NCI-H69 (cell line): ENCODE data around the gene HK3.
"Not testable (repeated sequence)": the region's sequence is repeated elsewhere in the genome, so short reads cannot be mapped to it uniquely, and the experiment has no call there.

Experiments used
- DNase-seq: peaks from one replicate; lab custom pipeline; 2025; lab: John Stamatoyannopoulos, UW

The HK3 gene

DNA sequence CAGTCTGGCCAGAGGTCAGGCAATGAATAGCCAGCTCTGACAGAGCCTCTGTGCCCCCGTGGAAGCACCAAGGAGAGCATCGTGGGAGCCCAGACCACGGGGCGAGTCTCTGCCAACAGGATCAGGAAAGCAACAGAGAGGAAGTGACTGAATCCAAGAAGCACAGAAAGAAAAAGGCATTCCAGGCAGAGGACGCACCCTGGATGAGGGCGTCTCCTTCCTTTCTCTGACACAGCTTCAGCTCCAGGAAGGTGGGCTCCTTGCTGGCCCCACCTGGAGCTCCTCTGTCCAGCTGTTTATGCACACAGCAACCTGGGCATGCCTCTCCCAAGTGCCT lies 16.6 kb downstream of the HK3 start:
- no peak for DNase-seq

DNA sequence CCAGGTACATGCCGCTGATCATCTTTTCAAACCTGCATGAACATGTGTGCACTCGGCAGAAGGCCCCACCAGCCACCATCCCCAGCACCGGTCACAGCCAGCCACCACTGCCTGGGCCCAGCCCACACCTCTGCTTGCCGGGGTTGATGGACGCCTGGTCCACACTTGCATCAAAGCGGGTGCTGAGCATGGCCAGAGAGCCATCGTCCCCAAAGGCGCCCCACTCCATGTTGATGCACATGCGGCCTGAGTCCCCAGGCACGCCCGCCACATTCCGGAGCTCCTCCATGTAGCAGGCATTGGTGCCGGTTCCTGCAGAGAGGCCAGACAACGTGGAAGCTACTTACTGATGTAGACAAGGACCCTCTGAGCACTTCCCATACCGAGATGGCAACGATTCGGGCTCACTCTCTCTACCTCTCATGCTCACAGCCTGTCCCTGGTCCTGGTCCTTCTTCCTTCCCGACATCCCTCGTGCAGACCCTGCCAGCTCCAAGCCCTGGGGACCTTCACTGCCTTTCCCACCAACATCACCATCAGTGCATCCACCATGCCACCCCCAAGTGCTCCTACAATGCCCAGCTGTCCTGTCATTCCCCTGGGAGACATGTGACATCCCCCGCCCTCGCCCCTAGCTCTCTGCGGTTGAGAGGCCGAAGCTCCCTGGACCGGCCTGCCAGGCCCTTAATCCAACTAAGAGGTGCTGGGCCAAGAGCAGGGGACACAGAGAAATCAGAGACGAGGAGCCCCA lies 17.2 kb downstream of the HK3 start:
- no peak for DNase-seq

DNA sequence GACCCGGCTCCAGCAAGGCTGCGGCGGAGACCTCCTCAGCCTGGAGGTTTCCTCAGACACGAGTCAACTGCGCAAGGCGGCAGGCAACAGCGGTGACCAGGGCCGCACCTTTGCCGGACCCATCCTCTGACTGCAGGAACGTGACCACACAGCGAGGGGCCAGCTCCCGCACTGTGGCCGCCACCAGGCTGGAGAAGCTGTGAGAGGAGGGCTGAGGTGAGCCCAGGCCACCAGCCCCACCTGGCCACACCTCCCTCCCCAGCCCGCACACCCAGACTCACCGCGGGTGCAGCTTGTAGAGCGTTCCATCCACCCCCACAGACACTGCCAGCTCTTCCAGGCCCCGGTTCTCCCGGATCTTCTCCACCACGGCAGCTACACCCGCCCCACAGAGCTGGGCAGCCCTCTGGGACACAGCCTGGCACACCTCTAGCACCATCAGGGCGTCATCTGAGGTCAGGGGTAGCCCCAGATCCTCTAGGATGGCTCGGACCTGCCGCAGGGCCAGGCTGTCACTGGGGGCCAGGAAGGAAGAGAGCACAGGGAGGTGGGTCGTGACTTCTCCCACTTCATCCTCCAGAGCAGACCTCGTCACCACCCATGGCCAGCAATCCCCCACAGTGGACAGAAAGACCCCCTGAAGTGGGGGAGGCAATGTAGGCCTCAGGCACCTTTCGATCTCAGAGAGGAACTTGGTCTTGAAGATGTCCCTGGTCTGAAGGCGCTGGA lies 18.0 kb downstream of the HK3 start:
- no peak for DNase-seq

DNA sequence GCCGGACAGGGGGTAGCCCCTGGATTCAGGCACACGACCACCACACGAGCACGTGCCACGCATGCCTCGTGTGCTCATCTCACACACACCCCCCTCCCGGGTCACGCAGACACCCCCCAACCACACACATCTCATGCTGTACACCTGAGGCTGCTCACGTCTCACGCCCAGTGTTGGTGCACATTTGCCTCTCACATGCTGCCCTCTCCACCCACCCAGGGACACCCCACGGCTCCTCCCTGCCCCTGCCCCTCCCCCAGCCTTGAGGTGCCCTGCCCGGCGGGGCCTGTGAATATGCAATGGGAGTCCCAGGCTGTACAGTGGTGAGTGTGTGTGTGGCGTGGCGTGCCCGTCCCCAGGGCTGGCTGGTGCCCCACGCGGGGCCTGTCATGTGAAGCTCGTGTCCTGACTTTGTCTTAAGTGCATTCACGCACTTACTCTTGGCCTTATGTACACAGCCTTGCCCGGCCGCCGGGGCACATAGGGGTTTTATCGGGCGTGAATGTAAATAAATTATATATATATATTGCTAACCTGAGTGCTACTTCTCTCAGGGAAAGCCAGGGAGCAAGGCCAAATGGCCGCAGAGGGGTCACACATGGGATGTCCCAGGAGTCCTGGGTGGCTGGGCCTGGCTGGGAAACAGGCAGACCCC lies 18.7 kb downstream of the HK3 start:
- no peak for DNase-seq

DNA sequence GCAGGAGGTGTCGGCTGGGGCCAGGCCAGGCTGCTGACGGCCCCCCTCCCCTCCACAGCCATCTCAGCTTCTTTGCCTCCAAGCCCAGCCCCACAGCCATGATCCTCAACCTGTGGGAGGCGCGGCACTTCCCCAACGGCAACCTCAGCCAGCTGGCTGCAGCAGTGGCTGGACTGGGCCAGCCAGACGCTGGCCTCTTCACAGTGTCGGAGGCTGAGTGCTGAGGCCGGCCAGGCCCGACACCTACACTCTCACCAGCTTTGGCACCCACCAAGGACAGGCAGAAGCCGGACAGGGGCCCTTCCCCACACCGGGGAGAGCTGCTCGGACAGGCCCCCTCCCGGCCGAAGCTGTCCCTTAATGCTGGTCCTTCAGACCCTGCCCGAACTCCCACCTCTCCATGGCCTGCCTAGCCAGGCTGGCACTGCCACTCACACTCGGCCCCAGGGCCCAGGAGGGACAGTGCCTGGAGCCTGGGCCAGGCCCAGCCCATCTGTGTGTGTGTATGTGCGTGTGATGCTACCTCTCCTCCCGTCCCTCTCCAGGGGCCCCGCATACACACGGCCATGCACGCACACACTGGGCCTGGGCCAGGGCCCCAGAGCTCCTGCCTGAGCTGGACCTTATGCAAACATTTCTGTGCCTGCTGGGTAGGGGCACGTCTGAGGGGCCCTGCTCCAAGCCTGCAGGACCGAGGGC lies 19.3 kb downstream of the HK3 start:
- DNase-seq = no peak

DNA sequence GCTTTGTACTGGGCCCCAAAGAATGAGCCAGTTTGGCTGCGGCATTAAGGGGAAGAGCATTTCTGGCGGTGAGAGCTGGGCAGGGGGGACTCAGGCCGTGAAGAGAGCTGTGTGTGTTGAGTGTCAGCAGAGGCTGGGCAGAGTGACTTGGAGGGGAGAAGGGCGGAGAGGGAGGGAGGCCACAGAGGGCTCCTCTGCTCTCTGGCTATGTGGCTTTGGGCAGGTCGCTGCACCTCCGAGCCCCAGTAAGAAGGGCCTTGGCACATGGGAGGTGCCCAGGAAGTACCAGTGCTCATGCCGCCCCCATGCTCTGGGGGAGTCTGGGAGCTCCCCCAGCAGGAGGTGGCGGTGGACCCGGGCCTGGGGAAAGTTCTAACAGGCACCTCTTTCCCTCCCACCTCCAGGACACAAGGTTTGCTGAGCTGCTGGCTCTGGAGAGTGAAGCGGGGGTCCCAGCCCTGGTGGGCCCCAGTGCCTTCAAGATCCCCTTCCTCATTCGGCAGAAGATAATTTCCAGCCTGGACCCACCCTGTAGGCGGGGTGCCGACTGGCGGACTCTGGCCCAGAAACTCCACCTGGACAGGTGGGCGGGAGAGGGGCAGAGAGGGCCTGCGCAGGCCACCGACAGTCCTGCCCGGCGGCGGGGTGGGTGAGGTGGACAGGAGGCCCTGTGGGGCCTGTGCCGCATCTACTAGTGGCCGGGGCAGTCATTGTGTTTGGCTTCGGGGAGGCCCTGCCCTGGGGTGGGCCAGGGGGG lies 20.1 kb downstream of the HK3 start:
- no peak for DNase-seq

DNA sequence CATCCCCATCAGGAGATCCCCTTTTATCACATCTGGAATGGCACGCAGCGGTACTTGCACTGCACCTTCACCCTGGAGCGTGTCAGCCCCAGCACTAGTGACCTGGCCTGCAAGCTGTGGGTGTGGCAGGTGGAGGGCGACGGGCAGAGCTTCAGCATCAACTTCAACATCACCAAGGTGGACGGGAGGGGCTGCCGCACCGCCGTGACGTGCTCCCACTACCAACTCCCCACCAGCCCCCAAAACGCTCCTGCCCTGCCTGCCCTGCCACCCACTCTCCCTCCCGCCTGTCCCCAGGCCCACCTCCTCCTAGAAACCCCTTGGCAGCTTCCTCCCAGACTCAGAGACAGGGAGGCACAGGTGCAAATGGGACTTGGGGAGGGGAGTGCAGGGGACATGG lies 20.7 kb downstream of the HK3 start:
- no peak for DNase-seq

DNA sequence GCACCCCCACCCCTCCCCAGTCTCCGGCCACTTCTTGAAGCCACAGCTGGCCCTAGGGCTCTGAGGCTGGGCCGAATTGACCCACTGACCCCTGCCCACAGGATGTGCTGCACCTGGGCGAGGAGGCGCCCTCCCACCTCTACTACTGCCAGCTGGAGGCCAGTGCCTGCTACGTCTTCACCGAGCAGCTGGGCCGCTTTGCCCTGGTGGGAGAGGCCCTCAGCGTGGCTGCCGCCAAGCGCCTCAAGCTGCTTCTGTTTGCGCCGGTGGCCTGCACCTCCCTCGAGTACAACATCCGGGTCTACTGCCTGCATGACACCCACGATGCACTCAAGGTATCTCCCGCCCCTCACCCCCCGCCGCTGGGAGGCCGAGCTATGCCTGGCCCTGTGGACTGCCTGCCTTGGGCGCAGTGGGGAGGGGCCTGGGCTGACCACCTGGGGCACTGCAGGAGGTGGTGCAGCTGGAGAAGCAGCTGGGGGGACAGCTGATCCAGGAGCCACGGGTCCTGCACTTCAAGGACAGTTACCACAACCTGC lies 21.3 kb downstream of the HK3 start:
- DNase-seq = peak; percentile 36

DNA sequence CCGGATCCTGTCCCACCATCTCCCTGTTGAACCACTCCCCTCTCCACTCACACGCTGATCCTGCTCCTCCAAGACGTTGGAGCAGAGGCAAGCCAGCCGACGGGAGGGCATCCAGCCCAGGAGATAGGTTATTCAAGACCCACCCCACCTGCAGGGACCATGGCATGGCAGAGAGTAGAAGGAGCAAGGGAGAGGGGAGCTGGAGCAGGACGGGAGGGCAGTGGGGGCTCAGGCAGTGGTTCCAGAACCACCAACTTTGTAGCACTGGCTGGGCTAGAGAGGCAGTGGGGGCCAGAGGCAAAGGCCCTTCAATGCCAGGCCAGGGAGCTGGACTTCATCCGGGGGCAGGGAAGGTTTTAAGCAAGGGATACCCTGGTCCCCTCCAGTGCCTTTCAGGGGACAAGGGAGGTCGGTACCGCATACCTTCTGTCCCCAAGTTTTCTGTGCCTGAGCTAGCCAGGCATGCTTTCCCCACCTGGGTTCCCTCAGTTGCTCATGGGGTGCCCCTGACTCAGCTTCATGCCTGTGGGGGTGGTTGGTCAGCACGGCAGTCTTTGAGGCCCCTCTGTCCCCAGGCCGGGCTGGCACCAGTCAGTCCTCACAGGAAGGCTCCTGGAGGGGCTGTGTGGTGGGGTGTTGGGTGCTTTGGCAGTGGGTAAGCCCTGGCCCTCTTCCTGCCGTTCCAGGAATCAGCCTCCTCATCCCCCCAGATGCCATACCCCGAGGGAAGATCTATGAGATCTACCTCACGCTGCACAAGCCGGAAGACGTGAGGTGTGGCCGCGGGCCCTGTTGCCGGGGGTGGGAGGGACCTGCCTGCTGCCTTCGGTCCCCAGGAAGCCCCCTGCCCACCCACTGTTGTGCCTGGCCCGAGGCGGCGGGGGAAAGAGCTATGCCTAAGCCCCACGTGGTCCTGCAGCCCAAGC lies 22.4 kb downstream of the HK3 start:
- no peak for DNase-seq

DNA sequence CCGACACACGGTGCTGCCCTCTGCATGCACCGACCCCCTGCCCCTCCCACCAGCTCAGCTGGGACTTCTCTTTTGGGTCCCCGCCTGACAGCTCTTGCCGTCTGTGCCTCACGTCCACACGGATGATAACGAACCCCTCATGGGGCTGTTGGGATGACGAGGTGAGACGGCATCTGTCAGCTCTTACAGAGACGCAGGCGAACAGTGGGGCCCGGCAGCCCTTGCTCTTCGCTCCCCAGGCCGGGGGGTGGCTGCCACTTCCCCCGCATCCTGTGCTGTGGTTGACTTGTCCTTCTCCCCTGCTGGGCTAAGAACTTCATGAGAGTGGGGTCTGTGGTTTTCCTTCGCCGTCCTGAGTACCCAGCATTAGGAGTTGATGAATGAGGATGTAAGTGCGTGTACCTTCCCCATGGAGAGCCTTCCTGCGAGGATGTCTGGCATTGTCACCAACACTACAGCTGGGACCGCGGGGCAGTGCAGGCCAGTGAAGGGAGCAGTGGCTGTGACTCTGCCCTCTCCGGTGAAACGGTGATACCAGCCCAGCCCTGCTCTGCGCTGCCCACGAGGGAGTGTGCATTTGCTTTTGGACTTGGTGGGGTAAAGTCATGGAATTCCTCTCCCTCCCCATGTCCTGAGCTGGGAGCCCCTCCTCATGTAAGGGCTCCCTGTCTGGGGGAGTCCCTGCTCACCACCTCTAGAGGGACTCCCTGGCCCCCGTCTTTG lies 23.2 kb downstream of the HK3 start:
- DNase-seq = no peak

DNA sequence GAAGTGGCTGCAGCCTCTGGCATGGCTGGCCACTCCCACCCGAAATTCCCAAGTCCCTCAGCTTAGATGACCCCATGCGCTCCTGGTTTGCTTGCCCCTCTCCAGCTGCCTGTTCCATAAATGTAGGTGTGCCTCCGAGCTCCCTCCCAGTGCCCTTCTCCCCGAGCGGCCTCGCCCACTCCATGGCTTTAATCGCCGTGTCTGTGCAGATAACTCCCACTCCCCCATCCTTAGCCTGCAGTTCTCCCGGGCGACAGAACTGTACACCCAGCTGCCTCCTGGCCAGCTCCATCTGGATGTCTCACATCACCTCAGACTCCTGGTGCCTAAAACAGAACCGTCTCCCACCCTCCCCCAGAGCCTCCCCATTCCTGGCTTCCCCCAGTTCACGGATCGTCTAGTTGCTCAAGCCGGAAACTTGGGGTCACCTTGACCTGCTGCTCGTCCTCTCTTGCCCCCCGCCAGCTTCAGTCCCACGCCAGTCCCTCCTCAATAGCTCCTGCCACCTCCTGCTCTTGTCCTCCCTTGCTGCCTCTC lies 24.1 kb downstream of the HK3 start:
- no peak for DNase-seq

DNA sequence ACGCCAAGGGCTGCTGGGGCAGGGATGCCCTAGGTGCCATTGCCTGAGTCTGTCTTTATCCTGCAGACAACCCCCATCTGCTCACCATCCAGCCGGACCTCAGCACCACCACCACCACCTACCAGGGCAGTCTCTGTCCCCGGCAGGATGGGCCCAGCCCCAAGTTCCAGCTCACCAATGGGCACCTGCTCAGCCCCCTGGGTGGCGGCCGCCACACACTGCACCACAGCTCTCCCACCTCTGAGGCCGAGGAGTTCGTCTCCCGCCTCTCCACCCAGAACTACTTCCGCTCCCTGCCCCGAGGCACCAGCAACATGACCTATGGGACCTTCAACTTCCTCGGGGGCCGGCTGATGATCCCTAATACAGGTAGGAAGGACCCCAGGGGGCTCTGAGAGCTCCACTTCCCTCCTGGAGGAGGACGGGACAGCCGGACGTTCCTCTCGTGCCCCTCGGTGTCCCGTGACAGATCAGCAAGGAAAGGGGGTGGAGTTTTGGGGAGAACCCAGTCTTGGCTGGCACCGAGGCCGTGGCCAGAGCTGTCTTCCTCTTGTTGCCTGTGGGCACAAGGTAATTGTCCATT lies 24.9 kb downstream of the HK3 start:
- DNase-seq = no peak

DNA sequence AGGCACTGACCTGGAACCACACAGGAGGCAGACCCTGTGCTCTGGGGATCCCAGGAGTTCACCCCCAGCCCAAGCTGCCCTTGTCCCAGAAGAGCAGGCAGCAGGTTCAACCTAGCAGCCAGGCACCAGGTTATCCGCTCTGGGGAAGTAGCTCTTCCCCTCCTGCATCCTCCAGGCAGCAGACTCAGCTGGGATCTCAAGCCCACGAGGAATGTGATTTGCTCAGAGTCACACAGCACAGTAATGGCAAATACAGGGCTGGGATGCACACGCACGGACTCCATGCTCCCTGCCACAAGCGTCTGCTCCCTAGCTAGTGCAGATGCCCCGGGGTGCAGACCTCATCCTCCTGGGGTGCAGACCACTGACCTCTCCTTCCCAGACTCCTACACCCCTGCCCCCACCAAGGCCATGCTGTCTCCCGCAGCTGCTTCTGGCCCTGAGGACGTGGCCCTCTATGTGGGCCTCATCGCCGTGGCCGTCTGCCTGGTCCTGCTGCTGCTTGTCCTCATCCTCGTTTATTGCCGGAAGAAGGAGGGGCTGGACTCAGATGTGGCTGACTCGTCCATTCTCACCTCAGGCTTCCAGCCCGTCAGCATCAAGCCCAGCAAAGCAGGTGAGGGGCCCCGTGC lies 25.5 kb downstream of the HK3 start:
- peak; percentile 22 for DNase-seq

DNA sequence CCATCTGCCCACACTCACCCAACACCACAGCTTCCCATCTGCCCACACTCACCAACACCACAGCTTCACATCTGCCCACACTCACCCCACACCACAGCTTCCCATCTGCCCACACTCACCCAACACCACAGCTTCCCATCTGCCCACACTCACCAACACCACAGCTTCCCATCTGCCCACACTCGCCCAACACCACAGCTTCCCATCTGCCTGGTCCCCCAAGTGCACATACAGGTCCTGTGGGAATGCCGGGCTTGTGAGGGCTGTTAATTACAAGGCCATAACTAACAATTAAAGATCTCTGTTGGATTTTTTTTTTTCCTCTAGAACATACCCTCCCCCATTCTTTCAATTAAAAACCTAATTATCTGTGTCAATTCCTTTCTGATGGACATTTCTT lies 26.1 kb downstream of the HK3 start:
- peak; percentile 87 for DNase-seq

DNA sequence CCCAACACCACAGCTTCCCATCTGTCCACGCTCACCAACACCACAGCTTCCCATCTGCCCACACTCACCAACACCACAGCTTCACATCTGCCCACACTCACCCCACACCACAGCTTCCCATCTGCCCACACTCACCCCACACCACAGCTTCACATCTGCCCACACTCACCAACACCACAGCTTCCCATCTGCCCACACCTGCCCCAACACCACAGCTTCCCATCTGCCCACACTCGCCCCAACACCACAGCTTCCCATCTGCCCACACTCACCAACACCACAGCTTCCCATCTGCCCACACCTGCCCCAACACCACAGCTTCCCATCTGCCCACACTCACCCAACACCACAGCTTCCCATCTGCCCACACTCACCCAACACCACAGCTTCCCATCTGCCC lies 26.6 kb downstream of the HK3 start:
- DNase-seq = not testable (repeated sequence)

DNA sequence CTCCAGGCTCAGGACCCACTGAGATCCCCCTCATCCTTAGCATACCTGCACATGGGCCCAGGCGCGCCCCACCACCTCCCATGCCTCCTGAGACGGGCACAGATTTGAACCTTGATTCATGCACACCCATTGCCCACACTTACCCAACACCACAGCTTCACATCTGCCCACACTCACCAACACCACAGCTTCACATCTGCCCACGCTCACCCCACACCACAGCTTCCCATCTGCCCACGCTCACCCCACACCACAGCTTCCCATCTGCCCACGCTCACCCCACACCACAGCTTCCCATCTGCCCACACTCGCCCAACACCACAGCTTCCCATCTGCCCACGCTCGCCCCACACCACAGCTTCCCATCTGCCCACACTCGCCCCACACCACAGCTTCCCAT lies 28.5 kb downstream of the HK3 start:
- not testable (repeated sequence) for DNase-seq

DNA sequence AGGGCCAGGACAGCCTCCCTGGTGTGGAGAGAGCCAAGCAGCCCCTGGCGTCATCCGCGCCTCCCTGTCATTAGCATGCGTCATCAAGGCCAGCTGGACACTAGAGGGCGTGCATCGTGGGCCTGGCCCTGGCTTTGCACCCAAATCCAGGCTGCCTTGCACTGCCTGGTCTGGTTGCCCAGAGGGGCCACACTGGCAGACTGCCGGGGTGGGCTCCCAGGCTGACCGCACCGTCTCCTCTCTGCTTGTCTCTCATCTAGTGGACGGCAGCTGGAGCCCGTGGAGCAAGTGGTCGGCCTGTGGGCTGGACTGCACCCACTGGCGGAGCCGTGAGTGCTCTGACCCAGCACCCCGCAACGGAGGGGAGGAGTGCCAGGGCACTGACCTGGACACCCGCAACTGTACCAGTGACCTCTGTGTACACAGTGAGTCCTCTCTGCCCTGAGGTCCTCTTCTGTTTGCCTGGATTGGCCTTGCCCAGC lies 29.0 kb downstream of the HK3 start:
- peak; percentile 35 for DNase-seq

DNA sequence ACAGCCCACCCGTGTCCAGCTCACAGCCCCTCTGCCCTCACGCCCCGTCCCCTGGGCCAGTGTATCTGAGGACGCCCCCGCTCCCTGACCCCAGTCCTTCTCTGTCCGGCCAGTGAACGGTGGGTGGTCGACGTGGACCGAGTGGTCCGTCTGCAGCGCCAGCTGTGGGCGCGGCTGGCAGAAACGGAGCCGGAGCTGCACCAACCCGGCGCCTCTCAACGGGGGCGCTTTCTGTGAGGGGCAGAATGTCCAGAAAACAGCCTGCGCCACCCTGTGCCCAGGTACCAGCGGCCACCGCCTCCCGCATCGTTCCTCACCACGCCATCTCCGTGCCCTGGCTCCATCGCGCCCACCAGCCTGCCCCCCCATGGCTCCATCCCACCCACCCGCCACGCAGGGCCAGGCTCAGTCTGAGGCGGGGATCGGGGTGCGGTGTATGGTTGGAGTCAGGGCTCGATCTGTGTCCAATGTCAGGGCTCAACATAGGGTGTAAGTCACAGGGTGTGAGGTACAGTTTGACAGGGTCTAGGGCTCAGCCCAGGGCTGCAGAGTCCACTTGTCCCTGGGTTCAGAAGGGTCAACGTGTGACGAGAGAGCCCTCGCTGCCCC lies 29.5 kb downstream of the HK3 start:
- no peak for DNase-seq
